Measurements from ENCODE around the gene THAP7. TPM values are rescaled to one million over a fixed set of nuclear protein-coding genes. Genes with fewer than 3 reads are reported as not detected.
A peak's percentile ranks its signal among the peaks of the same experiment; 100 is the strongest.

THAP7 gene
- total RNA-seq, 1 experiment from 2014 or later, result 27.7 TPM

DNA sequence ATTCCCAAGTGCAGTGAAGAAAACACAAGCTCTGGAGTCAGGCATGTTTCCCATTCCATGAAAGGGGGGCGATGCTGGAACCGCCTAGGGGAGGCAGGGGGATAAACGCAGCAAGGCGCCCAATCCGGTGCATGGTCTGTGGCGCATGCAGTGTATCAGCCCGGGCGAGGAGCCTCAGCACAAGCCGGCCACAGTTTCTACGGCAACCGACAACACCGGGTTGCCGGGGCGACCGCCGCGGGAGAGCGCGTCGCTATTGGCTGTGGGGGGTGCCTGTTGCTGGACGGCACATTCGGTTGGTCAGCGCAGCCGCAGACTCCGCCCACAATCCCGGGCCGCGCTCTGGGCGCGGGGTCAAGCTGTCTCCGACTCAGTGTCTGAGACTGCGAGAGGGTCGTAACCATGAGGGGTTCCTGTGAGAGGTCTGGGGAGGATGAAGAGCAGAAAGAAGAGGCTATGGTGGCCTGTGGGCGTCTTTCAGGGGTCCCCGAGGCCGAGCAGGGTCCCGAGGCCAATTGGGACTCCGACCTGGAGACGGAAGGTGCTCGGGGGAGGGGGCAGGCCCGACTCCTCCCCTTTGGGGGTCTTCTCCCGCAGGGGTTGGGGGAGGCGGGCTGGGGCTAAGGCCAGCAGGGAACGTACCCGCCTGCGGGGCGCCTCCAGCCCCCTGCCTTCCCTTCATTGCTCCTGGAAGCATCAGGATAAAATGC lies 43.8 kb upstream of the THAP7 start, which contains the start of gene LRRC74B:
Gene LRRC74B (plus strand): TSS at position 362 of the 710 bp plus-strand sequence. CDS start 41 bp downstream, at position 403.
- no peaks in the 10 kb centered on the region for H3K79me2 ChIP-seq (ENCODE audit: insufficient read depth, low read length)
- ATAC-seq (peak; percentile 99), DNase-seq (ENCODE audit: low read depth, low spot score) (peak; percentile 63)
- ChIA-PET RAD21 (ENCODE audit: low non-redundant PET in 1 of 2, low total read pairs in 2 of 2, uncharacterized antibody in 2 of 2, unreplicated experiment in 2 of 2) (no interaction called here), CTCF (interaction anchor here (1.1 to 1.6 kb wide), 2 partner anchors 25 to 57 kb away, joined by 3 read pairs; no protein-coding TSS in a partner anchor), POLR2A (no interaction called here)
- H3K9me2 ChIP-seq (ENCODE audit: insufficient read depth), result no peaks in the 10 kb centered on the region
- peak within 1 kb of the TSS; percentile 60 for H3K4me2 ChIP-seq (ENCODE audit: low read length)
- H2AFZ ChIP-seq (ENCODE audit: low read depth, low read length, poor library complexity, severe bottlenecking), result peak within 1 kb of the TSS; percentile 65
- H3K36me3 ChIP-seq (ENCODE audit: control insufficient read depth in 1 of 2, insufficient read depth in 2 of 2, low read length in 2 of 2), result no peaks in the 10 kb centered on the region
- peaks cover 0 to 31% of the 10 kb centered on the region in 2 experiments; a peak in 2 of 4 replicates for H3K4me1 ChIP-seq (ENCODE audit: control insufficient read depth in 1 of 2, insufficient read depth in 2 of 2, low read length in 2 of 2)
- H3K27ac ChIP-seq (ENCODE audit: low read depth, low read length), result no peak within 1 kb of the TSS
- BruUV-seq (replicated peaks), result no TSS peak
- H3K9ac ChIP-seq (ENCODE audit: low read length), result no peak within 1 kb of the TSS
- H3K4me3 ChIP-seq (replicated peaks in 1 of 2; ENCODE audit: low read depth in 1 of 2, low read length in 2 of 2), result peak within 1 kb of the TSS; percentile 7 to 32; a peak in 3 of 4 replicates
- H4K20me1 ChIP-seq (ENCODE audit: insufficient read depth), result no peaks in the 10 kb centered on the region
- no peaks in the 10 kb centered on the region for H3K27me3 ChIP-seq (ENCODE audit: insufficient read depth, low read length)
- H3K9me3 ChIP-seq (ENCODE audit: control insufficient read depth in 1 of 2, insufficient read depth in 1 of 2, low read depth in 1 of 2, low read length in 2 of 2), result no peaks in the 10 kb centered on the region
- intact Hi-C loops (cut with micrococcal nuclease), result no loop called here
- TF ChIP-seq YY1 (IDR thresholded peaks at IDR 0.05; ENCODE audit: extremely low read depth, insufficient replicate concordance, low read depth, low read length), result no peak
- no peak for TF ChIP-seq CEBPB (IDR thresholded peaks at IDR 0.05; ENCODE audit: low read depth)
- TF ChIP-seq POLR2AphosphoS5 (IDR thresholded peaks at IDR 0.05; ENCODE audit: low read depth, low read length), result no peak
- TF ChIP-seq SP1 (IDR thresholded peaks at IDR 0.05; ENCODE audit: low read depth), result peak; percentile 85

DNA sequence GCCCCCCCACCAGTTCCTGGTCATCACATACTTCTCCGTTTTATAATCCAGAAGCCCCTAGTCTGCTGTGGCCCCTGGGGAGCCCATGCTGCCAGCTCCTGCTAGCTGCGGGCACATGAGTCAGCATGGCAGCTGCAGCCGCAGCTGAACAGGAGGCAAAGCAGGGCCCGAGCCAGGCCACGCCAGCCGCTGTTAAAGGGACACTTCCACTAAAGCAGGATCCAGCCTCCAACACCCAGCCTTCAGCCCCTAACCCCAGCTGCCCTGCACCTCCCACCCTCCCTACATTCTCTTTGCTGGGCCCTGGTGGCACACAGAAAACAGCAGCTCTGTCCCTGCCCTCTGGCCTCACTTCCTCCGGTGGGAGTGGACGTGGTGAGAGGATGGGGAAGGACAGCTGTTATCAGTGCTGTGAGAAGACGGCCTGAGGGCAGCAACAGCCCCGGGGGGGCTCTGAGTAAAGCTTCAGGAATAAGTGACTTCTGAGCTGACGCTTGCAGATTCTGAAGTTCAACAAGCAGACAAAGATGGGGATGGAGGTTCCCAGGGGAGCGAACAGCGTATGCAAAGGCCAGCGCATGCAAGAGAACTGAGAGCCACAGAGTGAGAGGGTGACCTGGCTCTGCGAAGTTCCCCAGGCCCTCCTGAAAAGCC lies 43.1 kb upstream of the THAP7 start:
- POLR2A ChIA-PET, result no interaction called here
- RAD21 ChIA-PET (ENCODE audit: low non-redundant PET in 1 of 2, low total read pairs in 2 of 2, uncharacterized antibody in 2 of 2, unreplicated experiment in 2 of 2), result no interaction called here
- no peaks in the 10 kb centered on the region for H3K27me3 ChIP-seq (ENCODE audit: insufficient read depth, low read length)
- no peak overlapping the region for H3K27ac ChIP-seq (ENCODE audit: low read depth, low read length)
- H2AFZ ChIP-seq (ENCODE audit: low read depth, low read length, poor library complexity, severe bottlenecking), result peak overlapping the region; percentile 65
- H3K9me2 ChIP-seq (ENCODE audit: insufficient read depth), result no peaks in the 10 kb centered on the region
- DNase-seq (ENCODE audit: low read depth, low spot score) (no peak), ATAC-seq (no peak)
- intact Hi-C loops (cut with micrococcal nuclease), result no loop called here
- no peaks in the 10 kb centered on the region for H3K79me2 ChIP-seq (ENCODE audit: insufficient read depth, low read length)
- CTCF ChIA-PET, result interaction anchor here (1.1 kb wide), 1 partner anchor 24 kb away, joined by 3 read pairs; no protein-coding TSS in a partner anchor
- H3K4me1 ChIP-seq (ENCODE audit: control insufficient read depth in 1 of 2, insufficient read depth in 2 of 2, low read length in 2 of 2), result peaks cover 0 to 31% of the 10 kb centered on the region in 2 experiments; a peak in 2 of 4 replicates
- H4K20me1 ChIP-seq (ENCODE audit: insufficient read depth), result no peaks in the 10 kb centered on the region
- H3K4me3 ChIP-seq (replicated peaks in 1 of 2; ENCODE audit: low read depth in 1 of 2, low read length in 2 of 2), result no peak overlapping the region
- H3K9me3 ChIP-seq (ENCODE audit: control insufficient read depth in 1 of 2, insufficient read depth in 1 of 2, low read depth in 1 of 2, low read length in 2 of 2), result no peaks in the 10 kb centered on the region
- no peak overlapping the region for H3K9ac ChIP-seq (ENCODE audit: low read length)
- BruUV-seq (replicated peaks), result no TSS peak
- H3K36me3 ChIP-seq (ENCODE audit: control insufficient read depth in 1 of 2, insufficient read depth in 2 of 2, low read length in 2 of 2), result no peaks in the 10 kb centered on the region
- H3K4me2 ChIP-seq (ENCODE audit: low read length), result peak overlapping the region; percentile 60
- TF ChIP-seq POLR2AphosphoS5 (IDR thresholded peaks at IDR 0.05; ENCODE audit: low read depth, low read length) (no peak), CEBPB (IDR thresholded peaks at IDR 0.05; ENCODE audit: low read depth) (no peak), JUND (IDR thresholded peaks at IDR 0.05) (no peak), FOSL1 (IDR thresholded peaks at IDR 0.05; ENCODE audit: low read depth) (no peak), SP1 (IDR thresholded peaks at IDR 0.05; ENCODE audit: low read depth) (no peak), ATF3 (IDR thresholded peaks at IDR 0.05) (no peak), ELF1 (IDR thresholded peaks at IDR 0.05; ENCODE audit: borderline replicate concordance, low read depth) (no peak), TCF7L2 (IDR thresholded peaks at IDR 0.05; ENCODE audit: borderline replicate concordance, extremely low read depth, insufficient read depth, insufficient read length) (no peak), MAX (IDR thresholded peaks at IDR 0.05) (no peak), EZH2phosphoT487 (IDR thresholded peaks at IDR 0.05; ENCODE audit: borderline replicate concordance) (no peak), RAD21 (IDR thresholded peaks at IDR 0.05; ENCODE audit: low read depth) (no peak)
- TF ChIP-seq, protein P1, sequence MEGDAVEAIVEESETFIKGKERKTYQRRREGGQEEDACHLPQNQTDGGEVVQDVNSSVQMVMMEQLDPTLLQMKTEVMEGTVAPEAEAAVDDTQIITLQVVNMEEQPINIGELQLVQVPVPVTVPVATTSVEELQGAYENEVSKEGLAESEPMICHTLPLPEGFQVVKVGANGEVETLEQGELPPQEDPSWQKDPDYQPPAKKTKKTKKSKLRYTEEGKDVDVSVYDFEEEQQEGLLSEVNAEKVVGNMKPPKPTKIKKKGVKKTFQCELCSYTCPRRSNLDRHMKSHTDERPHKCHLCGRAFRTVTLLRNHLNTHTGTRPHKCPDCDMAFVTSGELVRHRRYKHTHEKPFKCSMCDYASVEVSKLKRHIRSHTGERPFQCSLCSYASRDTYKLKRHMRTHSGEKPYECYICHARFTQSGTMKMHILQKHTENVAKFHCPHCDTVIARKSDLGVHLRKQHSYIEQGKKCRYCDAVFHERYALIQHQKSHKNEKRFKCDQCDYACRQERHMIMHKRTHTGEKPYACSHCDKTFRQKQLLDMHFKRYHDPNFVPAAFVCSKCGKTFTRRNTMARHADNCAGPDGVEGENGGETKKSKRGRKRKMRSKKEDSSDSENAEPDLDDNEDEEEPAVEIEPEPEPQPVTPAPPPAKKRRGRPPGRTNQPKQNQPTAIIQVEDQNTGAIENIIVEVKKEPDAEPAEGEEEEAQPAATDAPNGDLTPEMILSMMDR (IDR thresholded peaks at IDR 0.05 in 2 of 3, conservative IDR thresholded peaks at IDR 0.05 in 1 of 3; ENCODE audit: borderline replicate concordance in 1 of 3, insufficient read depth in 1 of 3, low read depth in 2 of 3, low read length in 2 of 3), result no peak

All from HCT116 (cell line).